ENCODE measurements around the gene KCNA1.

Gene KCNA1

GRCh38 chr12:4956968-4957367, 47.3 kb downstream of the KCNA1 start:
- DNase-seq (ENCODE audit: low read depth, low spot score) = no peak
- no peak overlapping the region for H3K4me3 ChIP-seq (ENCODE audit: low read length)

GRCh38 chr12:4957761-4958160, 48.1 kb downstream of the KCNA1 start:
- H3K4me3 ChIP-seq (ENCODE audit: low read length) = no peak overlapping the region
- no peak for DNase-seq (ENCODE audit: low read depth, low spot score)

GRCh38 chr12:4958697-4959375, 49.1 kb downstream of the KCNA1 start:
- no peak overlapping the region for H3K4me3 ChIP-seq (ENCODE audit: low read length)
- DNase-seq (ENCODE audit: low read depth, low spot score) = no peak

- no peak overlapping the region for H3K4me3 ChIP-seq (ENCODE audit: low read length)
- no peak for DNase-seq (ENCODE audit: low read depth, low spot score)
Observed at GRCh38 chr12:4959381-4959780, 49.7 kb downstream of the KCNA1 start.

- no peak overlapping the region for H3K4me3 ChIP-seq (ENCODE audit: low read length)
- DNase-seq (ENCODE audit: low read depth, low spot score) = no peak
Observed at GRCh38 chr12:4960030-4960429, 50.3 kb downstream of the KCNA1 start.

- DNase-seq (ENCODE audit: low read depth, low spot score) = no peak
- H3K4me3 ChIP-seq (ENCODE audit: low read length) = no peak overlapping the region
Observed at GRCh38 chr12:4960547-4960946, 50.8 kb downstream of the KCNA1 start.

GRCh38 chr12:4961311-4961710, 51.6 kb downstream of the KCNA1 start:
- no peak for DNase-seq (ENCODE audit: low read depth, low spot score)
- H3K4me3 ChIP-seq (ENCODE audit: low read length) = no peak overlapping the region

- H3K4me3 ChIP-seq (ENCODE audit: low read length) = no peak overlapping the region
- DNase-seq (ENCODE audit: low read depth, low spot score) = no peak
Observed at GRCh38 chr12:4962539-4963486, 53.1 kb downstream of the KCNA1 start.

Data from Jurkat, Clone E6-1 (cell line).